Muscle layer of colon (tissue), 2 donors: ENCODE measurements around the gene MED13L.
A peak's percentile ranks its signal among the peaks of the same experiment; 100 is the strongest.

ENCODE experiments used
- H3K27ac ChIP-seq: one replicate; pipeline ENCODE4 v1.7.0; 2013; ENCODE audit warnings: low read depth, mild to moderate bottlenecking, low read length, moderate library complexity
- H3K27me3 ChIP-seq, 2 donors: one replicate each; pipeline ENCODE4 v1.7.0; 2013; ENCODE audit warnings: low read length in 2 of 2, mild to moderate bottlenecking in 2 of 2; ENCODE audit not compliant: insufficient read depth in 2 of 2, control insufficient read depth in 1 of 2
- H3K36me3 ChIP-seq: one replicate; pipeline ENCODE4 v1.7.0; 2013; ENCODE audit warnings: mild to moderate bottlenecking, low read length; ENCODE audit not compliant: insufficient read depth
- H3K4me1 ChIP-seq: one replicate; pipeline ENCODE4 v1.7.0; 2013; ENCODE audit warnings: mild to moderate bottlenecking, low read length; ENCODE audit not compliant: insufficient read depth
- H3K4me3 ChIP-seq, 2 donors: one replicate each; pipeline ENCODE4 v1.7.0; 2013; ENCODE audit warnings: low read length in 2 of 2, low read depth in 1 of 2, mild to moderate bottlenecking in 1 of 2, moderate library complexity in 1 of 2
- H3K9ac ChIP-seq: one replicate; pipeline ENCODE4 v1.7.0; 2013; ENCODE audit warnings: low read length
- H3K9me3 ChIP-seq: one replicate; pipeline ENCODE4 v1.7.0; 2013; ENCODE audit warnings: mild to moderate bottlenecking, low read length
- donor health status: abdominal sarcoma.
- donor health status: Adenocarcinoma of cecum.

Gene MED13L

DNA sequence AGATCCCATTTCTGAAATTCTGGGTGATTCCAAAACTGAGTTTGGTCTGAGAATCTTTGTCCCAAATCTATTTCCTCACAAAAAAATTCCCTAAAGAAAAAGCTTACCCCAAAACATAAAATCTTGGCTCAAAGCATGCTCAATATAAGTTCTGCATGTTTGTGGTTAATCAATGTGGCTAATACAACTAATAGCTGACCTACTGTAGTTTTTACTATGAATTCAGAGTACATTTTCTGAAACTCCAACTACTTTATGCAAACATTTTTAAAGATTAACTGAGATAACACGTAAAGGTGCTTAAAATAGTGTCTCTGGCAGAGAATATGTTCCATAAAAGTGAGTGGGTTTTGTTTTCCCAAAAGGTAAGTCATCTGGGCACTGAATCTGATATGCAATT lies 133.1 kb downstream of the MED13L start:
- no peak overlapping the region for H3K27ac ChIP-seq
- no peaks in the 10 kb centered on the region for H3K27me3 ChIP-seq
- no peak overlapping the region for H3K9ac ChIP-seq
- no peaks in the 10 kb centered on the region for H3K36me3 ChIP-seq
- peaks cover 51% of the 10 kb centered on the region for H3K4me1 ChIP-seq
- H3K4me3 ChIP-seq, result no peak overlapping the region
- H3K9me3 ChIP-seq, result no peaks in the 10 kb centered on the region

DNA sequence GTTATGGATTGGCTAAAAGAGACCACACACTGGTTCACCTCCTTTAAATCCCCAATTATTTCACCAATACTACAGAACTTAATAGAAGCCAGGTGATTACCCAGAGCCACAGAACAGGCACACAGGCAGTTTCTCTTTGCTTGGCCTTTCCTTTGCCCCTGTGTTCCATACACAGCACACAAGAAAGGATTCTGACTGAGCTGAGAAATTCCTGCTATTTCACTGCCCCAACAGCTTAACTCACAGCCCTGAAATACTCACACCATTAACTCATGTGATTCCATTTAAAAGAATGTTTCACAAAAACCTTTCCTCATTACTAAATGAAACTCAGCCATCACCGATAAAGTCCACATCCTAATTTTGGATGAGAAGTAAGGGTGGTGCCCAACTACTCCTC lies 133.6 kb downstream of the MED13L start:
- Histone ChIP-seq H3K4me1 (peaks cover 47% of the 10 kb centered on the region), H3K4me3 (no peak overlapping the region), H3K9me3 (no peaks in the 10 kb centered on the region), H3K36me3 (no peaks in the 10 kb centered on the region), H3K9ac (no peak overlapping the region), H3K27me3 (no peaks in the 10 kb centered on the region), H3K27ac (no peak overlapping the region)

DNA sequence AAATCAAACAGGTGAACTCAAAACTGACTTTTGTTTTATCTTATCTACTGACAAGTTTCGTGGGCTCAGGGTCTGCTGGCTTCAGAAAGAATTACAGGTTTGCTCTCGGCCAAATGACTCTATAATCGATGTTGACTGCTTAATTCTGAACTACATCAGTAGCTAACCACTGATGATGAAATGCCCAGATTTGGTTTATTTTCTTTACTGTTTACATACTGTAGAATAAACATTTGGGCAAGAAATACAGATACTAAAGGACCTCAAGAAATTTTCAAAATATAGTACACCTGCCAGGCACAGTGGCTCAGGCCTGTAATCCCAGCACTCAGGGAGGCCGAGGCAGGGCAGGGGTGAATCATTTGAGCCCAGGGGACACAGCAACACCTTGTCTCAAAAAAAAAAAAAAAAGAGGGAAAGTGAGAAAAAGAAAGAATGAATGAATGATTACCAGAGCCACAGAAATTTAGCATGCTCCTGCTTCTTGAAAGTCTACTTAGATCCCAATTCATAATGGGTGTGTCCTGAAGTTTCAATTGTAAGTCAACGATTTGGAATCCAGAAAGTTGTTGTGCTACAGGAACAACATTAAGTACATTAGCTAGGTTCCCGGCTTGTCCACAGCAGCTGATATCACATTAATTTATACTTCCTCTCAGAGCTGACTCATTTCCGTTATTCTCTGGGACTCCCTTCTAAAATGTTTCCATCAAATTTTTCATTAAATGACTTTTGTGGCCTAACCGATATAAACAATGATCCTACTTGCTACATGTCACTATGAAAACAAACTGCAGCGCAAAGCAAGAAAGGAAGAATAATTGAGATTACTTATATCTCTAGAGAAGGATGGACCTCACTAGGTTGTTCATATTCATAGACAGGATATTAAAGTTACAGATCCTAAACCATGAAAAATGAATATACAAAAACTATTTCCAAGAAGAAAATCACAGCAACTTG lies 134.3 kb downstream of the MED13L start:
- Histone ChIP-seq H3K4me3 (no peak overlapping the region), H3K27ac (peak overlapping the region; percentile 7), H3K9ac (no peak overlapping the region), H3K4me1 (peaks cover 49% of the 10 kb centered on the region), H3K27me3 (no peaks in the 10 kb centered on the region), H3K36me3 (no peaks in the 10 kb centered on the region), H3K9me3 (no peaks in the 10 kb centered on the region)

DNA sequence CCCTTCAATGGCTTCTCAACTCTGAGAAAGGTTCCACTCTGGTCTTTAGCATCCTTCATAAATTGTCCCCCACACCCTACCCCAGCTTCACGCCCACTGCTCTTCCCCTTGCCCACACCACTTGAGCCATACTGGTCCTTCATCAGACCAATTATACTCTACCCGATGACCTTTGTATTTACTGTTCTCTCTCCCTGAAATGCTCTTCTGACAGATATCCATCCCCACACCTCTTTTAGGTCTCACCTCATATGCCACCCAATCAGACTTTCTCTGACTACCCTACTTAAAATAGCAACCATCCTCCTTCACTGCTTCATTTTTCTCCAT lies 135.7 kb downstream of the MED13L start:
- Histone ChIP-seq H3K9ac (no peak overlapping the region), H3K4me1 (peaks cover 60% of the 10 kb centered on the region), H3K9me3 (no peaks in the 10 kb centered on the region), H3K4me3 (no peak overlapping the region), H3K27ac (no peak overlapping the region), H3K36me3 (no peaks in the 10 kb centered on the region), H3K27me3 (no peaks in the 10 kb centered on the region)

DNA sequence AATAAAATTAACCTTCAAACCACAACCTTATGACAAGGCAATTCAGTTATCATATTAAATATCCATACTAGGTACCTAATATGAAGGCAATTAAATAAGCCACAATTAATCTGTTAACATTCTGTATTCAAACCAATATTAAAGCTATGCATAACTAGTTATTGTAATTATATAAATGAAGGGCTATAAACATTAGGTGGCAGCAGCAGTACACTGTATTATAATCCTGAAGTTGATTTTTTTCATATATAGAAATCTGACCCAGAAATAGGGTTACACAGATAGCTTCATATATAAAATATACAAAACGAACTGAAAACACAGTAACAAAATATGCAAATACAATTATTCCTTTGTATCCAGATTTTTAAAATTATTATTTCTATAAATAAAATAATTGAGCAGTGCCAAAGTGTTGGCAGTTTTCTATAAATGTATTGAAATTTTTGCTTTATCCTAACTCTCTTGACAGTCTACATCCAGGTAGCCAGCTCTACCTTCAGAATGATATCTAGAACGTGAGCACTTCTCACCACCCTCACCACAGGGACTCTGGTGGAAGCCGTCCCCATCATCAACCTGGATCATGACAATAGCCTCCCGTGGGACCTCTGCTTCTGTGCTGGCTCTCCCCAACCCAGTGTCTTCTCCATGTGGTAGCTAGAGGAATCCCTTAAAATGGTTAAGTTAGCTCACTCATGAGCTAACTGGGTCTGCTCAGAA lies 136.2 kb downstream of the MED13L start:
- Histone ChIP-seq H3K4me3 (no peak overlapping the region), H3K36me3 (no peaks in the 10 kb centered on the region), H3K4me1 (peaks cover 65% of the 10 kb centered on the region), H3K9me3 (no peaks in the 10 kb centered on the region), H3K27ac (no peak overlapping the region), H3K9ac (no peak overlapping the region), H3K27me3 (no peaks in the 10 kb centered on the region)

DNA sequence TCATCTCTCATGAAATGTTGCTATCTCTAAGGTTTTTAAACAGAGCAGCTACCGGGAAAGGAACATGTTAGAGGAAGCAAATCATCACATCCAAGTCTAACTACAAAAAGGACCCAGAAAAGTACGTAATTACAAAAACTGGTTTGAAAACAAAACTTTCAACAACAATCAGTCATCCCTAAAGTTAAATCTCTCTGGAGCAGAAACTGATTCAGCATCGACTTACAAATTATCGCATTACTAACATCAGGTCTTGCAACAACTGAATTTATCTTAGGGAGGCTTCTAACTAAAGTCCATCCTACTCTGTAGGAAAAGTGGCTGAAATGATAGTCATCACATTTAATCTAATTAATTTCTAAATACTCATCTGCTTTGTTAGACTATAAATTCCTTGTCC lies 137.0 kb downstream of the MED13L start:
- H3K4me3 ChIP-seq, result no peak overlapping the region

DNA sequence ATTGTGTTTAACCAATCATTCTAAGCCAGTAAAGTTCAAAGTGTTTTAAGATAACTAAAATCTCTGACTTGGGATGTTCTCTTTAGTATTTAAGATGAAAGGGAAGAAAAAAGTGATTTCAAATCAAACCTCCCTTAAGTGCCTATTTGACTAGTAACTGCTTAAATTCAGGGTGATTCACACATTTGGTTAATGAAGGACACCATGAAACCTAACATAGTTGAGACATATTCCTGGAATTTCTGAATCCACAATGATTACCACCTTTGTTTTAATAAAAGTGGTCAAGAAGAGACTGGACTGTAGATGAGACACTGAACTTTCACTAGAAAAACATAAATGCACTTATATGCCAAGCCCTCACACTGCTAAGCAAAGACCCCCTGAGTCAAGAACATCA lies 138.7 kb downstream of the MED13L start:
- Histone ChIP-seq H3K36me3 (no peaks in the 10 kb centered on the region), H3K27me3 (no peaks in the 10 kb centered on the region), H3K4me3 (no peak overlapping the region), H3K4me1 (peaks cover 78% of the 10 kb centered on the region), H3K9ac (no peak overlapping the region), H3K9me3 (no peaks in the 10 kb centered on the region), H3K27ac (no peak overlapping the region)

More for the DNA sequence above, 137.0 kb downstream of the MED13L start:
- H3K27ac ChIP-seq, result no peak overlapping the region
- no peaks in the 10 kb centered on the region for H3K36me3 ChIP-seq
- no peaks in the 10 kb centered on the region for H3K27me3 ChIP-seq
- H3K4me1 ChIP-seq, result peaks cover 73% of the 10 kb centered on the region
- no peaks in the 10 kb centered on the region for H3K9me3 ChIP-seq
- no peak overlapping the region for H3K9ac ChIP-seq

DNA sequence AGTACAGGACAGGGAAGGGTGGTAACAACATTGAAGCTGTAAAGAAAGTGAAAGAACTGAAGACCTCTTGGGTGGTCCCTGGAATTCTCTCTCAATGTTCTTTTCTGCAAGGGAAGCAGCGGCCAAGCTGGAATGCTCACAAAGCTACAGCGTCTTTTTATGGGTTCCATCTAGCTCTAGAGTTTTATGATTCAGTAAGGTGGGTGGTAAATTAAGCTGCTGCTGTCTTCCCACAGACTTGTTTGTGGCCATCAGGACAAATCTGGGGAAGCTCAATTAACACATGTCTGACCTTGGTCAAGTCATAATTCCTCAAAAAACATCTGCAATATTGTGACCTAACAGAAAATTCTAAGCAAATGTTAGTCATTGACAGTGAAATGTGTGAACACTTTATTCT lies 139.1 kb downstream of the MED13L start:
- Histone ChIP-seq H3K27me3 (no peaks in the 10 kb centered on the region), H3K4me3 (no peak overlapping the region), H3K9ac (no peak overlapping the region), H3K9me3 (no peaks in the 10 kb centered on the region), H3K36me3 (no peaks in the 10 kb centered on the region), H3K27ac (no peak overlapping the region), H3K4me1 (peaks cover 78% of the 10 kb centered on the region)

DNA sequence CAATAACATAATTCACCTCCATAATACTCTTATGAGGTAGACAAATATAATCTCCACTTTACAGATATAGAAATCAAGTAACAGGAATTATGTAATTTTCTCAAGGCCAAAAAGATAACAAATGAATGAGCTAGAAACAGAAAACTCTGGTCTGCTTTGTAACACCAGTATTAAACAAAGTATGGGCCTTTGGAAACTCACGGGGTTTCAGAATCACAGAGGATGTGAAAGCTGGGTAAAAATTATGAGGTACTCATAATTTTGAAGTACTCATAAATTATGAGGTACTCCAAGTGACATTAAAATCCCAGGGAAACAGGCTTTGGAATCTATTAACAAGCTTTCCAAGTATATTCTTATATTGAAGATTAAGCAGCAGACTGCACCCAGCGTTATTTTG lies 140.2 kb downstream of the MED13L start:
- Histone ChIP-seq H3K9me3 (no peaks in the 10 kb centered on the region), H3K9ac (no peak overlapping the region), H3K27ac (no peak overlapping the region), H3K36me3 (no peaks in the 10 kb centered on the region), H3K4me3 (no peak overlapping the region), H3K4me1 (peaks cover 77% of the 10 kb centered on the region), H3K27me3 (no peaks in the 10 kb centered on the region)

DNA sequence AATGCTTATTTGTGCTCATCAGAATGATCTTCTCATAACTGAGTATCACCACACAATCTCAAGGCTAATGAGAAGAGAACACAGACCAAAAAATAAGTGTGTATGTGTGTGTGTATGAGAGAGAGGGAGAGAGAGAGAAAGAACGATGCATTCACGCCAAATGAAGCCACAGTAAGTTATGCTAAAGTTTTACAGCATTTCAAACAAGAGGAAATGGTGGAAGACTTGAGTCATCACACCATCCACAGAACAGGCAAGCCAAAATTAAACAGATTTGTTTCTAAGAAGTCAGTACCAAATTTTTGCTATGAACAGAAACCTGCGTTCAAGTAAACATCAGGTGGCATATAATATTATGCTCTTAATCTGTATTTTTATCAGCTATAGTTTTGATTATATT lies 141.2 kb downstream of the MED13L start:
- Histone ChIP-seq H3K27me3 (no peaks in the 10 kb centered on the region), H3K27ac (no peak overlapping the region), H3K9me3 (no peaks in the 10 kb centered on the region), H3K4me3 (no peak overlapping the region), H3K4me1 (peaks cover 77% of the 10 kb centered on the region), H3K9ac (no peak overlapping the region), H3K36me3 (no peaks in the 10 kb centered on the region)

DNA sequence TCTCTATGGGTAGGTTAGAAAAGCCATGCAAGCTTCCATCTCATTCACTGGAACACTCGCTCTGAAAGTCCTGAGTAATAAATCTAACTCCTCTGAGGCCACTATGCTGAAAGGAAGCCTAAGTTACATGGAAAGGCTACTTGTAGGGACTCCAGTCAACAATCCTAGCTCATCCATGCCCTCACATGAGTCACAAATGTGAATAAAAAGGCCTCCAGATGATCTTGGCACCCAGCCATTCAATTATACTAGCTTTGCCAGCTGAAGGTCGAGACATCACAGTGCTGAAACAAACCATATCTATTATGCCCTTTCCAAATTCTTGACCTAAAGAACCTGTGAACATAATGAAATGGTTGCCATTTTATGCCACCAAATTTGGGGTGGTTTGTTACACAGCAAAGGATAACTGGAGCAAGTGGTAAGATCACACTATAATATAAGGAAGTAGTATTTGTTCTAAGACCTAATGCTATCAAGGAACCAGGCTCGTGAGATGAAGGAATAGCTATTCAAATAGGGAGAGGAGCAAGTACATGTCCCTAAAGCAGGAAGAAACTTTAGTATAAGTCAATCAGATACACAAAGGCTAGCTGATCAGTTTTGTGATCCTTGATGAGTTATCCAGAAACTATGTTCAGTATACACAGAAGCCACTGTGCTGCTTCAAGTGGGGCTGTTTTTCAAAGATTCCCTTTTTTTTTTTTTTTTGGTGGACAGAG lies 142.1 kb downstream of the MED13L start:
- H3K36me3 ChIP-seq, result no peaks in the 10 kb centered on the region
- no peaks in the 10 kb centered on the region for H3K9me3 ChIP-seq
- no peak overlapping the region for H3K4me3 ChIP-seq
- no peaks in the 10 kb centered on the region for H3K27me3 ChIP-seq
- no peak overlapping the region for H3K9ac ChIP-seq
- H3K4me1 ChIP-seq, result peaks cover 79% of the 10 kb centered on the region
- H3K27ac ChIP-seq, result no peak overlapping the region
